Astrocyte of the cerebellum (primary cell): ENCODE measurements around the gene HADHB.
A peak's percentile ranks its signal among the peaks of the same experiment; 100 is the strongest.

ENCODE experiments used
- DNase-seq: peaks from one replicate; pipeline ENCODE4 v3.0.0-alpha.2; 2011; ENCODE audit warnings: low read depth
- H3K4me3 ChIP-seq: 2 replicates; pipeline ENCODE4 v1.5.1; 2011; ENCODE audit warnings: mild to moderate bottlenecking, low read depth, low read length, moderate library complexity
- in situ Hi-C: cut with HindIII; loops from 2 replicates; pipeline ENCODE4 v1.10.0; 2017; ENCODE audit warnings: low sequenced_read_pairs
- TF ChIP-seq, protein P1 (sequence below): IDR thresholded peaks from 2 replicates; pipeline ENCODE4 v1.5.1; 2012; ENCODE audit warnings: low read length, low read depth, moderate library complexity, mild to moderate bottlenecking; ENCODE audit errors: missing control alignments

HADHB gene

DNA sequence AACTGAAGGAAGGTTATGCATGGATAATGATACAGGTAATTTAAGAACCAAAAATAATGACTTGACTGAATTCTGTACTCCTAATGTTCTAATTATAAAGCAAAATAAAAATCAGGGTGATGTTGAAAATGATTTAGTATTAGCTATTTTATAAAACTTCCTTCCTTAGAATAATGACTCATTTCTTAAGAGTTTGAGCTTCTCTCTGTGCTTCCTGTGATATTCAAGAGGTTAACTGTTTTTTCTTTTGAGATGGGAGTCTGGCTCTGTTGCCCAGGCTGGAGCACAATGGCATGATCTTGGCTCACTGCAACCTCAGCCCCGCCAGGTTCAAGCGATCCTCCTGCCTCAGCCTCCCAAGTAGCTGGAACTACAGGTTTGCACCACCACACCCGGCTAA lies 15.1 kb upstream of the HADHB start:
- in situ Hi-C loops = no loop called here
- TF ChIP-seq, protein P1, sequence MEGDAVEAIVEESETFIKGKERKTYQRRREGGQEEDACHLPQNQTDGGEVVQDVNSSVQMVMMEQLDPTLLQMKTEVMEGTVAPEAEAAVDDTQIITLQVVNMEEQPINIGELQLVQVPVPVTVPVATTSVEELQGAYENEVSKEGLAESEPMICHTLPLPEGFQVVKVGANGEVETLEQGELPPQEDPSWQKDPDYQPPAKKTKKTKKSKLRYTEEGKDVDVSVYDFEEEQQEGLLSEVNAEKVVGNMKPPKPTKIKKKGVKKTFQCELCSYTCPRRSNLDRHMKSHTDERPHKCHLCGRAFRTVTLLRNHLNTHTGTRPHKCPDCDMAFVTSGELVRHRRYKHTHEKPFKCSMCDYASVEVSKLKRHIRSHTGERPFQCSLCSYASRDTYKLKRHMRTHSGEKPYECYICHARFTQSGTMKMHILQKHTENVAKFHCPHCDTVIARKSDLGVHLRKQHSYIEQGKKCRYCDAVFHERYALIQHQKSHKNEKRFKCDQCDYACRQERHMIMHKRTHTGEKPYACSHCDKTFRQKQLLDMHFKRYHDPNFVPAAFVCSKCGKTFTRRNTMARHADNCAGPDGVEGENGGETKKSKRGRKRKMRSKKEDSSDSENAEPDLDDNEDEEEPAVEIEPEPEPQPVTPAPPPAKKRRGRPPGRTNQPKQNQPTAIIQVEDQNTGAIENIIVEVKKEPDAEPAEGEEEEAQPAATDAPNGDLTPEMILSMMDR = no peak
- no peak for DNase-seq
- H3K4me3 ChIP-seq = no peak overlapping the region

DNA sequence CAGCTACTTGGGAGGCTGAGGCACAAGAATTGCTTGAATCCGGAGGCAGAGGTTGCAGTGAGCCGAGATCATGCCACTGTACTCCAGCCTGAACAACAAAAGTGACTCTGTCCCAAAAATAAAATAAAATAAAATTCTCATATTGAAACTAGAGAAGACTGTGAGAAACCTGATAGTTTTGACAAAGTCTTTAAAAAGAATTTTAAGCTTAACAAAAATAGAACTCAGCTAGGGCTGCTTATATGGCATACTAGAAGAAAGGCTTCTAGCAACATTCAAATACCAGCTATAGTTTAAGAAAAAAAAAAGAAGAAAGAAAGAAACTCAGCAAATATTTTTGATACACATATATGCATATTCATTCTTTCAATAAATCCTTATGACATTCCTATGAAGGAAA lies 13.9 kb upstream of the HADHB start:
- TF ChIP-seq, protein P1 = no peak
- H3K4me3 ChIP-seq = no peak overlapping the region
- DNase-seq = no peak
- in situ Hi-C loops = no loop called here

DNA sequence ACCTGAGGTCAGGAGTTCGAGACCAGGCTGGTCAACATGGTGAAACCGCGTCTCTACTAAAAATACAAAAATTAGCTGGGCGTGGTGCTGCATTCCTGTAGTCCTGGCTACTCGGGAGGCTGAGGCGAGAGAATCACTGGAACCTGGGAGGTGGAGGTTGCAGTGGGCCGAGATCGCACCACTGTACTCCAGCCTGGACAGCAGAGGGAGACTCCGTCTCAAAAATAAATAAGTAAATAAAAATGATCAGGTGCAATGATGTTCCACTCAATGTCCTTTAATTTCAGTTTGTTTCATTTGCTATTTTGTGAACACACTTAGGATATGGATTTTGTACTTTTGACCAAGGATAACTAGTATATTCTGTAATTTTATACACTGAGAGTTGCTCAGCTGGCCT lies 9.7 kb upstream of the HADHB start:
- TF ChIP-seq, protein P1 = peak; percentile 30
- no peak overlapping the region for H3K4me3 ChIP-seq
- in situ Hi-C loops = no loop called here
- DNase-seq = no peak

DNA sequence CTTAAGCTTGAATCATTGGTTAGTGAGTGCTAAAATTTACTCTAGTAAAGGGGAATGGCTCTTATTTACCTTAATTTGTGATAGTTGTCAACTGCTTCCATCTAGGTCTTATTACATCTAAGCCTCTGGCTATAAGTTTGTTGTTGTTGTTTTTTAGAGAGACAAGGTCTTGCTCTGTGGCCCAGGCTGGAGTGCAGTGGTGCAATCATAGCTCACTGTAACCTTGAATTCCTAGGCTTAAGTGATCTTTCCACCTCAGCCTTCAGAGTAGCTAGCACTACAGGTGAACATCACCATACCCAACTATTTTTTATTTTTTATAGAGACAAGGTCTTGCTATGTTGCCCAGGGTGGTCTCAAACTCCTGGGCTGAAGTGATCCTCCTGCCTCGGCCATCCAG lies 6.9 kb upstream of the HADHB start:
- in situ Hi-C loops = no loop called here
- TF ChIP-seq, protein P1 = no peak
- no peak for DNase-seq
- H3K4me3 ChIP-seq = no peak overlapping the region

DNA sequence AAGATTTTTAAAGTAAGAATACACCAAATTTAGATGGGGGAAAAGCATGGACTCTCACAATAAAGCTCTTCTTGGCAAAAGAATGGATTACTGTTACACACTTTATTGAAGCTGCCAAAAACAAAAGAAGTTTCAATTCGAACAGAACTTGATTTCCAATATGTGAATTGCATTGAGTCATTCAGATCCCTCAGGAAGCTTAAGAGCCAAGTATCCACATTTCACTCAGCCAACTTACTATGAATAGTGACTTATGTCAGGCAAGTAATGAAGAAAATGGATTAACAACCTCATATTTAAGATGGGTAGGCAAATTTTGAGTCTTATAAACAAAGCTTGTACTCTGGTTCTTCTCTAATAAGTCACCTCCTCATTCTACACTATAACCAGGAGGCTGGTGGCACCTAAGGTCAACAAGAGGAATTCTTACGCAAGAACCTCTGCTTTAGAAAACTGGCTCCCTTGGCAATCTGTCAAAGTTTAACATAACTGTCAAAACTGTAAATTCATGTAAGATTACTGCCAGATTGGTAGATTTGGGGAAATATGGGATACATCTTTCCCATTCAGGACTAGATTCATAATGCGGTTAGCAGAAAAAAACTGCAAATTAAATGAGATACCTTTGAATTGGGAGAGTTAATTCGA lies 6.3 kb upstream of the HADHB start:
- DNase-seq = no peak
- in situ Hi-C loops = no loop called here
- TF ChIP-seq, protein P1 = no peak
- H3K4me3 ChIP-seq = no peak overlapping the region

DNA sequence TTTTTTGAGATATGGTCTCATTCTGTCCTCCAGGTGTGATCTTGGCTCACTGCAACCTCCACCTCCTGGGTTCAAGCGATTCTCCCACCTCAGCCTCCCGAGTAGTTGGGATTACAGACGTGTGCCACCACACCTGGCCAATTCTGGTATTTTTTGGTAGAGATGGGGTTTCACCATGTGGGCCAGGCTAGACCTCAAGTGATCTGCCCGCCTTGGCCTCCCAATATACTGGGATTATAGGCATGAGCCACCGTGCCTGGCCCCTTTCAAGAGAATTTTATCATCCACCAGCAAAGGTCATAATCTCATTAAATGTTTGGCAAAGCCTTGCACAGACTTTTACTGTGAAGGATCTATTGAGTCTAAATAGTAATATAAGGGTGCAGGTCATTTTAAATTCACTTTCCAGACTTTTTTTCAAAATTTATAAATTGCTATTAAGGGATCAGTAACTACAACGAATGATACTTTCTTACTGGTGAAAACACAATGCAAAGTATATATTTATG lies 2.8 kb upstream of the HADHB start:
- DNase-seq = no peak
- TF ChIP-seq, protein P1 = no peak
- H3K4me3 ChIP-seq = no peak overlapping the region
- in situ Hi-C loops = no loop called here
